HepG2 (cell line): Measurements from ENCODE around the gene TNFRSF25. TPM values are rescaled to one million over a fixed set of nuclear protein-coding genes. Genes with fewer than 3 reads are reported as not detected.
A peak's percentile ranks its signal among the peaks of the same experiment; 100 is the strongest.

Experiments used
- BCL6 ChIP-seq: IDR thresholded peaks from 2 replicates; pipeline ENCODE4 v1.6.1; 2016; ENCODE audit warnings: missing genetic modification reagents, missing compliant biosample characterization
- ETS1 ChIP-seq: sonication (generic); formaldehyde crosslinking; IDR thresholded peaks from 2 replicates; pipeline ENCODE4 v1.4.0; 2020; ENCODE audit warnings: missing genetic modification reagents
- FOXP1 ChIP-seq, 2 experiments: fragments of 450-650 bp in 1 of 2; IDR thresholded peaks; 2 replicates each; pipeline ENCODE4 v1.6.1; 2017 to 2018; ENCODE audit warnings: antibody characterized with exemption in 1 of 2
- FOXP4 ChIP-seq: sonication (generic); formaldehyde crosslinking; IDR thresholded peaks from 2 replicates; pipeline ENCODE4 v1.4.0; 2020; ENCODE audit warnings: missing genetic modification reagents
- GRHL1 ChIP-seq: sonication (generic); formaldehyde crosslinking; conservative IDR thresholded peaks from 2 replicates; pipeline ENCODE4 v1.8.0; 2022; ENCODE audit warnings: missing genetic modification reagents
- HMGXB4 ChIP-seq, 2 experiments: sonication (generic) in 1 of 2; formaldehyde crosslinking in 1 of 2; IDR thresholded peaks; 2 replicates each; pipeline versions ENCODE4 v1.4.0 to v1.6.1; 2018 to 2020; ENCODE audit warnings: missing genetic modification reagents in 2 of 2, borderline replicate concordance in 1 of 2, low read depth in 1 of 2, mild to moderate bottlenecking in 1 of 2, missing biosample characterization in 1 of 2
- HNF1B ChIP-seq: sonication (generic); formaldehyde crosslinking; IDR thresholded peaks from 2 replicates; pipeline ENCODE4 v1.5.1; 2020; ENCODE audit warnings: mild to moderate bottlenecking, moderate library complexity, missing genetic modification reagents
- KDM6A ChIP-seq: IDR thresholded peaks from 2 replicates; pipeline ENCODE4 v1.6.1; 2016; ENCODE audit warnings: low read depth
- LCORL ChIP-seq, 2 experiments: fragments of 450-650 bp in 1 of 2; sonication (generic) in 1 of 2; formaldehyde crosslinking in 1 of 2; IDR thresholded peaks; 2 replicates each; pipeline versions ENCODE4 v1.5.0 to v1.6.1; 2017 to 2020; ENCODE audit warnings: antibody characterized with exemption in 1 of 2, missing genetic modification reagents in 1 of 2
- MXD1 ChIP-seq: sonication (generic); formaldehyde crosslinking; IDR thresholded peaks from 2 replicates; pipeline ENCODE4 v1.4.0; 2020; ENCODE audit warnings: mild to moderate bottlenecking, missing genetic modification reagents
- MYNN ChIP-seq: sonication (generic); formaldehyde crosslinking; IDR thresholded peaks from 2 replicates; pipeline ENCODE4 v1.4.0; 2020; ENCODE audit warnings: mild to moderate bottlenecking, low read depth, missing genetic modification reagents
- MYPOP ChIP-seq: sonication (generic); formaldehyde crosslinking; IDR thresholded peaks from 2 replicates; pipeline ENCODE4 v1.8.1; 2023; ENCODE audit warnings: mild to moderate bottlenecking, moderate library complexity, missing genetic modification reagents
- POLR2G ChIP-seq: fragments of 200-400 bp; formaldehyde crosslinking; IDR thresholded peaks from 2 replicates; pipeline ENCODE4 v1.6.1; 2018; ENCODE audit warnings: mild to moderate bottlenecking, low read depth, low read length, moderate library complexity
- RFX5 ChIP-seq: IDR thresholded peaks from 2 replicates; pipeline ENCODE4 v1.6.1; 2011; ENCODE audit warnings: low read depth, low read length, improper control_type of control experiment
- ZBTB7A ChIP-seq: sonication (generic); formaldehyde crosslinking; IDR thresholded peaks from 2 replicates; pipeline ENCODE4 v1.8.0; 2022; ENCODE audit warnings: mild to moderate bottlenecking, missing genetic modification reagents
- ZNF644 ChIP-seq: IDR thresholded peaks from 2 replicates; pipeline ENCODE4 v1.6.1; 2016; ENCODE audit warnings: low read depth
- ZNF7 ChIP-seq: IDR thresholded peaks from 2 replicates; pipeline ENCODE4 v1.6.1; 2016; ENCODE audit warnings: missing biosample characterization, missing genetic modification reagents
- ZNF772 ChIP-seq: sonication (generic); formaldehyde crosslinking; IDR thresholded peaks from 2 replicates; pipeline ENCODE4 v1.5.0; 2020; ENCODE audit warnings: mild to moderate bottlenecking, missing genetic modification reagents
- ZSCAN31 ChIP-seq: sonication (generic); formaldehyde crosslinking; IDR thresholded peaks from 2 replicates; pipeline ENCODE4 v1.5.0; 2020; ENCODE audit warnings: low read depth, mild to moderate bottlenecking, missing genetic modification reagents
- polyA plus RNA-seq, 8 experiments: library from polyadenylated mRNA; depleted of rRNA in 3 of 8; stranded (reverse) in 7 of 8; unstranded in 1 of 8; fragments of >200 nt; fragmentation: Illumina TruSeq in 4 of 8; extraction: Trizol in 4 of 8; gene quantifications; 2 replicates each; pipeline versions ENCODE4 v1.2.1 to v1.2.3, GENCODE V29; 2011 to 2016; ENCODE audit warnings: low read depth in 4 of 8, missing spikeins in 1 of 8, mixed read lengths in 1 of 8; ENCODE audit not compliant: insufficient read depth in 1 of 8
- total RNA-seq, 5 experiments: library from RNA; depleted of rRNA; stranded (reverse); fragments of >200 nt; fragmentation: Illumina TruSeq; extraction: Trizol; gene quantifications; 2 replicates each; pipeline ENCODE4 v1.2.3, GENCODE V29; 2016; ENCODE audit warnings: low read depth in 1 of 5

The TNFRSF25 gene
- total and polyA plus RNA-seq, 2 of the 13 experiments (the other 11 are each of a cell fraction or from before 2014, with no cell fraction given): 1.4 to 1.5 TPM

GRCh38 chr1:6450943-6451373 is 15.0 kb downstream of the TNFRSF25 start (continued):
- TF ChIP-seq HMGXB4 (CRISPR knock-in tag; IDR thresholded peaks at IDR 0.05; ENCODE audit: borderline replicate concordance in 1 of 2, low read depth in 1 of 2): peak in 1 of 2 experiments; percentile 42; a peak in 1 of 4 replicates
- TF ChIP-seq HNF1B (CRISPR knock-in tag): peak; percentile 42
- no peak for TF ChIP-seq FOXP1 (IDR thresholded peaks at IDR 0.05)
- 0 out of 2 replicates have a peak, but pooled peaks have one; percentile 21 for TF ChIP-seq FOXP1 (CRISPR knock-in tag; IDR thresholded peaks at IDR 0.05)
- TF ChIP-seq BCL6 (CRISPR knock-in tag): peak; percentile 59
- peak; percentile 61; the same call in 1 of the 2 replicates for TF ChIP-seq POLR2G
- peak; percentile 80 for TF ChIP-seq ZNF772 (CRISPR knock-in tag)
- TF ChIP-seq KDM6A (CRISPR knock-in tag): peak; percentile 85
- no peak for TF ChIP-seq GRHL1
- peak; percentile 71 for TF ChIP-seq FOXP4 (CRISPR knock-in tag)
- no peak for TF ChIP-seq MYNN (CRISPR knock-in tag)
- 0 out of 2 replicates have a peak, but pooled peaks have one; percentile 26 for TF ChIP-seq LCORL (IDR thresholded peaks at IDR 0.05)
- peak; percentile 98 for TF ChIP-seq LCORL (CRISPR knock-in tag; IDR thresholded peaks at IDR 0.05)
- peak; percentile 83 for TF ChIP-seq ZNF7 (CRISPR knock-in tag)
- 0 out of 2 replicates have a peak, but pooled peaks have one; percentile 48 for TF ChIP-seq MYPOP (CRISPR knock-in tag)
- TF ChIP-seq MXD1 (CRISPR knock-in tag): 0 out of 2 replicates have a peak, but pooled peaks have one; percentile 44
- TF ChIP-seq ZNF644: 0 out of 2 replicates have a peak, but pooled peaks have one; percentile 64
- TF ChIP-seq ZSCAN31 (CRISPR knock-in tag): peak; percentile 41; the same call in 1 of the 2 replicates
- TF ChIP-seq ETS1 (CRISPR knock-in tag): no peak
- TF ChIP-seq RFX5: no peak
- peak; percentile 48; the same call in 1 of the 2 replicates for TF ChIP-seq ZBTB7A (CRISPR knock-in tag)
